HG03521 (cell line): ENCODE data around the gene TXNL4A.
"Not testable (repeated sequence)": the region's sequence is repeated elsewhere in the genome, so short reads cannot be mapped to it uniquely, and the experiment has no call there.

Source experiments
- ATAC-seq: cut with Tn5 transposase; IDR thresholded peaks from one replicate; pipeline ENCODE4 v1.9.1; 2021; ENCODE audit warnings: mild to moderate bottlenecking, moderate library complexity; ENCODE audit not compliant: unreplicated experiment

The TXNL4A gene

GRCh38 chr18:79999701-80000100 is 11.3 kb upstream of the TXNL4A start:
- ATAC-seq = not testable (repeated sequence)

- ATAC-seq = no peak
These were observed 3.1 kb upstream of the TXNL4A start for GRCh38 chr18:79991494-79991893.

DNA sequence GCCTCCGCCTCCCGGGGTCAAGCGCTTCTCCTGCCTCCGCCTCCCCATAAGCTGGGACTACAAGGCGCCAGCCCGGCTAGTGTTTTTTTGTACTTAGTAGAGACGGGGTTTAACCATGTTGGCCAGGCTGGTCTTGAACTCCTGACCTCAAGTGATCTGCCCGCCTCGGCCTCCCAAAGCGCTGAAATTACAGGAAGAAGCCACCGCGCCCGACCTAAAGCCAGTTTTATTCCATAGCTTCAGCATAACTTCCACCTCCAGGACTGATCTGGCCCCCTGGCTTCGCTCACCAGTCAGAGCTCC is 783 bp upstream of the TXNL4A start:
- no peak for ATAC-seq

DNA sequence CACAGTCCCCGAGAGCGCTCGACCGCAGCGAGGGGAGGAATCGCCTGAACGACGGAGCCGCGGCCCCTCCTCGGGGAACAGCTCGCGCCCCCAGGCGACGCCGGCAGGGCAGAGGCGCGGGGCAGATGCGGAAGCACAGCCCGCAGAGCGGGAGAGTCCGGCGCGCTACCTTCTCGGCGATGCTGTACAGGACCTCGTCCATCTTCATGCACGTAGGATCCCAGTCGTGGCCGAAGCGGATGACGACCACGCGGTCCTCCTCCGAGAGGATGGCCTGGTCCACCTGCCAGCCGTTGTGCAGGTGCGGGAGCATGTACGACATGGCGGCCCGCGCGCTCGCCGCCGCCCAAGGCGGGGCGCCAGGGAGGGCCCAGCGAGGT is 302 bp downstream of the TXNL4A start:
- peak; percentile 54 for ATAC-seq

DNA sequence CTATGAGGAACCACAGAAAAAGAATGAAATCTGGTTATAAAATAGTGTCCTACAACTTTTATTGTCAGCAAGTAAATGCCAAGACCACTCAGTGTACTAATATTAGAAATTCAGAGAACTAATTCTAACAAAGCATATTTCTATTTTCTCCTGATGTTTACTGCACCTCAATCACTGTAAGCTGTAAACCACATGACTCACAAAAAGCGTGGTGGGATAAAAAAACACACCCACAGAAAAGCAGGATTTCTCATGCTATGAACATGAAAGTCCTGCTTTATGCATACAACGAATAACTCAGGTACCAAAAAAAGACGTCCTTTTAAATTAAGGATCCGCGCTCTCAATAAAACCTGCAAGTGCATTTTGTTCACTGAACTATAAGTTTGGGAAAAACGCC is 797 bp downstream of the TXNL4A start:
- no peak for ATAC-seq

DNA sequence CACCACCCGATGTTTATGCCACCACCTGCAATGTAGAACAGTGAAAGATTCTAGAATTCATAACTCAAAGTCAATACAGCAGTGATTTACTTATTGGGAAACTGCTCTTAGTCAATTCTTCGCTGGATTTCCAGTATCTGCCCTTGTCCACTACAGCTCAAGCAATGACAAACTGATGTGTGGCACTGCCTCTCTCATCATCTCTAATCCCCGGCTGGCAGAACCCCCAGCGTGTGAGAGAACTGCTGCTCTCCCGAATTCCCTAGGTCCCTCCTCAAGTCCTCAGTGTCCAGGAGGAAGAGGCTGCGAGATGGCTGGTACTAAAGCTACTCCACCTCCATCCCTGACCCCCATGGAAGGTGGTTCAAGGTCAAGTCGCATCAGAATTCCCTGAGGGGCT is 1.6 kb downstream of the TXNL4A start:
- ATAC-seq = no peak

GRCh38 chr18:79985172-79985571 is 3.2 kb downstream of the TXNL4A start:
- no peak for ATAC-seq

DNA sequence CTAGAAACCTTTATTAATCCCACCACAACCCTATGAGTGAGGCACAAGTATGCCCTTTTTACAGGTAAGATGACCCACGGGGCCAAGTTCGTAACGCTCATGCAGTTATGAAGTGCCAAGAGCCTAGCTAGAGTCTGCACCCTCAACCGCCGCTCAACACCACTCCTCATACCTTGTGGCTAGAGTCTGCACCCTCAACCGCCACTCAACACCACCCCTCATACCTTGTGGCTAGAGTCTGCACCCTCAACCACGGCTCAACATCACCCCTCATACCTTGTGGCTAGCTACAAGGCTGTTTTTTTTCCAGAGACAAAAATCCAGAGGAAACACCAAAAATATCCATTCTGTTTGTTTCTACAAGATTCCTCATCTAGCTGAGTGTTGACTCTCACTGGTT is 4.6 kb downstream of the TXNL4A start:
- no peak for ATAC-seq

DNA sequence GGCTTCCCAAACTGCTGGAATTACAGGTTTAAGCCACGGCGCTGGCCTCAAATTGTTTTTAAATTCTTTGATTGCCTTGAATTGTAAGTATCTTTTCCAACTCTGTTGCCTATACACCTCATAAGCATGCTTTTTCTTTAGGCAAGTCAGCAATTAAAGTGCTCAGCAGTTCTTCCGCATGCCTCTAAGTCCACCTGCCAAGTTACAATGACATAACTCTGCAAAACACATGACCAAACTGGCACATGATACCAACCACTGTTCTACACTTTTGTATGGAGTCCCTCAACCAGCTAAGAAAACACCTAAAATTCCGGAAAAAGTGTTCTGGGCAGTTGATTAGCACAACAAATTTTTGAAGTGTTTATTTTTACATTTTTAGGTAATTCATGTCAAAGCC is 5.1 kb downstream of the TXNL4A start:
- no peak for ATAC-seq

DNA sequence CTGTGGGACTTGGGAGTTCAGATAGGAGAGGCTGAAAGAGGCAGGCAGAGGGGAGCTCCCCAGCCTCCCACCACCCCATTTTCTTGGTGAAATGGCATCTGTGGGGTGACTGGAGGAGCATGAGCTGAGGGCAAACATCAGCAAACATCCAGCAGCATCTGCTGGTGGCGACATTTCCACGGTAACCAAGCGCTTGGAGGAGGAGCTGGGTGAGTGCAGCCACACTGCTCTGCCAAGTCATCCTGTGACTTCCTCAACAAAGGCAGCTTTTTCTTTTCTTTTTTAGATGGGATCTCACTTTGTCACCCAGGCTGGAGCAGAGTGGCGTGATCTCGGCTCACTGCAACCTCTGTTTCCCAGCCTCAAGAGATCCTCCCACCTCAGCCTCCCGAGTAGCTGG is 5.6 kb downstream of the TXNL4A start:
- ATAC-seq = no peak

DNA sequence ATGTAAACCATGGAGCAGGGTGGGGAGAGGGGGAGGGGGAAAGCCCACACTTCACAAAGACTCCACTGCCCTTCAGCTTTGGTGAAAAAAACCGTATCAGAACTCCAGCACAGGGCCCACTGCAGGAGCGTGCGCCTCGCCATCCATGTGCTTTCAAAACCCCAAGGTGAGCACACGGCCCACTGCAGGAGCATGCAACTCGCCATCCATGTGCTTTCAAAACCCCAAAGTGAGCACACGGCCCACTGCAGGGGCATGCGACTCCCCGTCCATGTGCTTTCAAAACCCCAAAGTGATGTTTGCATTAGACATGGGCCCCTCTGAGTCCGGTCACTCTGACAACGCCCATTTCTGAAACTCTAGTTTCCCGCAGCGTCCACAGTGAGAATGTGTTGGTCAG is 7.8 kb downstream of the TXNL4A start:
- no peak for ATAC-seq

GRCh38 chr18:79979843-79980242 is 8.5 kb downstream of the TXNL4A start:
- no peak for ATAC-seq

DNA sequence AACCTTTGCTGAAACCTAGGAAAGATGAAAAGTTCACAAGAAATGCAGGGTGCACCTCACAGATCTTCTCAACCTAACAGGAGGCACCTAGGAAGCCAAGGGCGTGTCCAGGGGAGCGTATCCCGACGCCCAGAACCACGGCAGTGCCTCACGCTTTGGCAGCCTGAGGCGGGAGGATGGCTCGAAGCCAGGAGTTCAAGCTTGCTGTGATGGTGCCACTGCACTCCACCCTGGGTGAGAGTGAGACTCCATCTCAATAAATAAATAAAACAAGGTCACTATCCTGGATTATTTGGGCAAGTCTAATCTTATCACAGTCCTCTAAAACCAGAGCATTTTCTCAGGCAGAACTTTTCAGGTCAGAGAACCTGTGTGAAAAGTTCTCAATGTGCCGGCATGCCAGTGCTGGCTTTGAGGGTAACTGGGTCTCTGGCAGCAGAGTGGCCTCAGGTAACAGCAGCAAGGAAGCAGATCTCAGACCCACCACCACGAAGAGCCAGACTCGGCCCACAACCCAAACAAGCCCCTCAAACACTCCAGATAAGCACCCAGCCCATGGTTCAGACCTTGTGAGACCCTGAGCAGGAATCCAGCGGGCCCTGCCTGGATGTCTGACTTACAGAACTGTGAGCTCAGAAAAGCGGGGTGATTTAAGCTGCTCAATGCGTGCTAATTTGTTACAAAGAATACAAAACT is 12.2 kb downstream of the TXNL4A start:
- ATAC-seq = no peak

- ATAC-seq = no peak
These were observed 13.3 kb downstream of the TXNL4A start for GRCh38 chr18:79975043-79975442.

DNA sequence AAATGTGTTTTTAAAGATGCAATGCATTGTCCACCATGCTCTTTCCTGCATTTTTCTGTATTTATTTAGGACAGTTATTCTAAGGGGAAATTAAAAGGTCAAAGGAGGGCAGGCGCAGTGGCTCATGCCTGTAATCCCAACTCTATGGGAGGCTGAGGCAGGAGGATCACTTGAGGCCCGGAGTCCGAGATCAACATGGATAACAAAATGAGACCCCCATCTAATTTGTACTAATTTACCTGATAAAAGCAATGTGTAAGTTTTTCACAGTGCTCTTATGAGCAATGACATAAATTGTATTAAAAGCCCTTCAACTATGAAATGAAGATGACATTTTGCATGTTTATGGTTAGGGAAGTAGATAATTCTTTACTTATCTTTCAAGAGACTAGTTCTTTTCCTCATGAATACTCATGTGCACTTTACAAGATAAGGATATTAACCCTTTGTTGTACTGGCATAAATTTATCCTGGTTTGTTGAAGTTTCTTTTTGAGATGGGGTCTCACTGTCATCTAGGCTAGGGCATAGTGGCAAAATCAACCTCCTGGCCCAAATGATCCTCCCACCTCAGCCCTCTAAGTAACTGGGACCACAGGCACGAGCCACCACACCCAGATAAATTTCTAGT is 14.2 kb downstream of the TXNL4A start:
- ATAC-seq = no peak

DNA sequence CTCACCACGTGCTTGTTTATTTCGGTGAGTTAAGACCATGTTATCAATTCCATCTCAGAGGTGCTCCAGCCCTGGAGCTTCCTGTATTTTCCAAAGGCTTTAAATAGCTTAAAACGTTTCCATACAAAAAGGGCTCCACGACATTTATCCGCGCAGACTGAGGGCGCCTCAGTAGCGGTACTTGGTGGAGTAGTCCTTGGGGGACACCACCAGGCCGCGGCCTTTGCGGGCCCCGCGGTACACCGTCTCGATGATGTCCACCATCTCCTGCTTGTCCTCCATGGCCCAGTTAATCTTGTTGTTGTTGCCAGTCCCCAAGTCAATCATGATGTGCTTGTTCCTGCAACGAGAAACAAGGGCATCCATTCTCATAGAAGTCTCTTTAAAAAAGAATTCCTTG is 14.8 kb downstream of the TXNL4A start:
- no peak for ATAC-seq

- ATAC-seq = no peak
These were observed 15.6 kb downstream of the TXNL4A start for GRCh38 chr18:79972720-79973119.

DNA sequence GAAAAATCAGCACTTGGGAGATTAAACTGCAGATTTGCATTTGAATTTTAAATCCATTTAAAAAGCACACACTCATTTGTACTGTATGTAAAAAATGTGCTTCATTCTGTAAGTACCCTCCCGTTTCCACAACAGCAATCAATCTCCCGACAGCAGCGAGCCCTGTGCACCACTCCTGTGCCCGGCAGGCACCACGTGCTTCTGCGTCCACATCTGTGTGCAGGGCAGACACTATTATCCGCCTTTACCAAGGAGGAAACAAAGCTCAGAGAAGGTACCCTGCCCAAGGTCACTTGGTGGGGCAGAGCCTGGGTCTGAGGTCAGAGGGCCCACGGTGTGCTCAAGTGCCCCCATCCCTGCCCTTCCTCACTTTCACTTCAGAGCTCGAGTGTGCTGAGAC is 16.4 kb downstream of the TXNL4A start:
- ATAC-seq = no peak

DNA sequence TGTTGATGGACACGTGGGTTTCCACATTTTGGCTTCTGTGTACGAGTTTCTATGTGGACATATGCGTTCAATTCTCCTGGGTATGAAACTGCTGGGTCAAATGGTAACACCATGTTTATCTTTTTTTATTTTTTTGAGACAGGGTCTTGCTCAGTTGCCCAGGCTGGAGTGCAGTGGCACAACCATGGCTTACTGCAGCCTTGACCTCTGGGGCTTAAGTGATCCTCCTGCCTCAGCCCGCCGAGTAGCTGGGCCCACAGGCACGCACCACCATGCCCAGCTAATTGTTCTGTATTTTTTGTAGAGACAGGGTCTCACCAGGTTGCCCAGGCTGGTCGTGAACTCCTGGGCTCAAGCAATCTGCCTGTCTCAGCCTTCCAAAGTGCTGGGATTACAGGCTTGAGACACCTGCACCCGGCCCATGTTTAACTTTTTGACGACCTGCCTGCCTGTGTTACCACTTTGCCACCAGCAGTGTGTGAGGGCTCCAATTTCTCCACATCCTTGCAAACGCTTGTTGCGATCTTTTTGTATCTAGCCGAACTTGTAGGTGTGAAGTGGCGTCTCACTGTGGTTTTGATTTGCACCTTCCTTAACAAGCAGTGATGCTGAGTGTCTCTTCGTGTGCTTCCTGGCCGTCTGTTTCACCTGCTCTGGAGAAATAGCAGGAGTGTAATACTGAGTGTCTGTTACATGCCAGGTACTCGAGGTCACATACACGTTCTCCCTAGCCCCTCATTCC is 17.0 kb downstream of the TXNL4A start:
- ATAC-seq = no peak

DNA sequence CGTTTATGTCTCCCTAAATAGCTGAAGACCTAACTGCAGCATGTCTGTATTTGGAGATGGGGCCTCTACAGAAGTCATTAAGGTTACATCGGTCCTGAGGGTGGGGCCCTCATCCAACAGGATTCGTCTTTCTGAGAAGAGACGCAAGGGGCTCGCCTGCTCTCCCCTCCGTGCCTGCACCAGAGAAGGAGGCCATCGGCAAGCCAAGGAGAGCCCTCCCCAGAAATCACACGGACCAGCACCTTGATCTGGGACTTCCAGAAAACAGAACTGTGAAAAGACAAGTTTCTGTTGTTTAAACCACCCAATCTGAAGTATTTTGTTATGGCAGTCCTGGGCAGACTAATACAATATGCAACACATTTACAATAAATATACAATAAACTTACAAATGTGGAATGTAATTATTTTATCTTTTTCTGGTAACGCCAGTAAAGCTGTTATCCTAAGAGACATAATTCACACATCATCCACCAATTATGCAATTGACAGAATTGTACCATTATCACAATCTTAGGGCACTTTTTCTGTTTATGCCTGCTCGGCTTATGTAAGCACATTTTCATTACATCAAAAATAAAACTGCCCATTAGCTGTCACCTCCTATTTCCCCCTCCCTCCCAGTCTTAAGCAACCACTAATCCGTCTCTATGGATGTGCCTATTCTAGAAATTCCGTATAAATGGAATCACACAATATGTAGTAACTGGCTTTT is 17.8 kb downstream of the TXNL4A start:
- ATAC-seq = no peak

DNA sequence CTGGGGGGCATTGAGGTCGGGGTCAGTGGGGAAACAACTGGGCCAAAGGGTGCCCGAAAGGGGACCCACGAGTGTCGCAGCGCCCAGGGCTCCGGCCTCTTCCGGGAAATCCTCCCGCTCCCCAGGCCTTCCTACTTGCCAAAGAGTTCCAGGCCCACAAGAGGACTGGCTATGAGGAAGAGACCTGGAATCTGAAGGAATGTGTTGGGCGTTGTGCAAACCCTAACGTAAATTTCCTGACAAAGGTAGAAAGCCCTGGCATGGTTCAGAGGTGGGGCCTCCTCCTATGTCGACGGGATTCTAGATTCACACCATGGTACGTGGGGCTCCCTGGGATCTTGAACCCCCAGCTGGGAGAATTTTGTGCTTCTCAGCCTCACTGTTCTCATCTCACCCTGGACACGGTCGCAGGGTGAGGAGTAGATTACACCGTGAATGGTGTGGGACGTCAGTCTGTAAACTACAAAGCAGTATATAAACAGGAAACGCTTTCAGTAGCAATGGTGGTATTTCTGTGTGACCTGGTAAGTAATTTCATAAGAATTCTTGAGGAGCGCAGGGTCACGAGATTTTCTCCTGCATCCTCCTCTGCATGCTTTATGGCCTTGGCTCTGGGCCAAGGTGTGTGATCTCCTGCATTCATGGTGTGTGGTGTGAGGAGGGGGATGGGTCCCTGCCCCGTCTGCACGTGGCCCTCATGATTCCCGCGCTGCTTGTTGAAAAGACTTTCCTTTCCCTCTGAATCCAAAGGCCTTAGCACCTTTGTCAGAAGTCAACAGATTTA is 23.1 kb downstream of the TXNL4A start:
- ATAC-seq = no peak
